Gastrocnemius medialis (tissue), 4 donors: ENCODE results near the gene CASS4. TPM values are rescaled to one million over a fixed set of nuclear protein-coding genes. Genes with fewer than 3 reads are reported as not detected.

Experiments used
- ATAC-seq, 2 donors: fragments of 150-250 bp; one replicate each; pipeline ENCODE4 v1.9.1; 2016
- DNase-seq, 2 donors: peaks; one replicate each; pipeline ENCODE4 v3.0.0-alpha.2; 2019
- H3K27ac ChIP-seq, 4 donors: fragments of 200-600 bp; sonication (generic); 1 replicate in 1 of 4; 2 replicates in 3 of 4; pipeline ENCODE4 v1.5.1; 2016 to 2018; ENCODE audit warnings: mild to moderate bottlenecking in 2 of 4, moderate library complexity in 1 of 4
- H3K27me3 ChIP-seq, 3 donors: fragments of 200-600 bp; sonication (generic) in 2 of 3; 1 replicate in 1 of 3; 2 replicates in 2 of 3; pipeline versions ENCODE4 v1.5.1 to v1.6.0; 2016 to 2019; ENCODE audit warnings: mild to moderate bottlenecking in 1 of 3, moderate library complexity in 1 of 3
- H3K36me3 ChIP-seq, 2 donors: fragments of 200-600 bp; sonication (generic) in 1 of 2; one replicate each; pipeline ENCODE4 v1.5.1; 2017 to 2018
- H3K4me1 ChIP-seq, 2 donors: fragments of 200-600 bp; sonication (generic) in 1 of 2; one replicate each; pipeline ENCODE4 v1.5.1; 2016 to 2017; ENCODE audit warnings: mild to moderate bottlenecking in 2 of 2
- H3K4me3 ChIP-seq, 4 donors: fragments of 200-600 bp; sonication (generic) in 3 of 4; 1 replicate in 1 of 4; 2 replicates in 3 of 4; pipeline ENCODE4 v1.5.1; 2016 to 2019; ENCODE audit warnings: mild to moderate bottlenecking in 2 of 4
- H3K9me3 ChIP-seq, 3 donors: fragments of 200-600 bp; sonication (generic) in 2 of 3; 1 replicate in 1 of 3; 2 replicates in 2 of 3; pipeline ENCODE4 v1.5.1; 2016 to 2019
- CTCF ChIP-seq, 5 experiments: fragments of 450-650 bp in 3 of 5; fragments of 200-600 bp in 2 of 5; sonication (generic) in 2 of 5; IDR thresholded peaks in 4 of 5; conservative IDR thresholded peaks in 1 of 5; 1 replicate in 4 of 5; 2 replicates in 1 of 5; pipeline ENCODE4 v1.5.1; 2016 to 2019; ENCODE audit warnings: antibody characterized with exemption in 5 of 5, mild to moderate bottlenecking in 3 of 5, moderate library complexity in 3 of 5
- POLR2A ChIP-seq, 2 donors: fragments of 450-650 bp; IDR thresholded peaks; one replicate each; pipeline ENCODE4 v1.6.1; 2017; ENCODE audit warnings: antibody characterized with exemption in 2 of 2, mild to moderate bottlenecking in 2 of 2, moderate library complexity in 2 of 2
- in situ Hi-C, 4 donors: fragments of 200-750 bp; cut with MboI; loops; one replicate each; pipeline versions ENCODE4 v1.15.0 to v1.8.0; 2017; ENCODE audit warnings: low sequenced_read_pairs in 4 of 4
- intact Hi-C: fragments of 100-400 bp; cut with DNase I; formaldehyde crosslinking; loops from one replicate; pipeline ENCODE4 v1.15.1; 2023; ENCODE audit warnings: low total_unique reads
- total RNA-seq, 4 donors: library from RNA; depleted of rRNA; stranded (reverse); fragments of >200 nt; gene quantifications; one replicate each; pipeline versions ENCODE4 v1.1.0 to v1.2.3, GENCODE V29; 2016

The CASS4 gene
- total RNA-seq, 4 donors from 2014 or later, result 0.36 to 0.86 (median 0.72) TPM; not detected in 1

- TF ChIP-seq CTCF (IDR thresholded peaks at IDR 0.05 in 4 of 5, conservative IDR thresholded peaks at IDR 0.05 in 1 of 5) (no peak), POLR2A (IDR thresholded peaks at IDR 0.05) (no peak)
- in situ Hi-C loops, result no loop called here
- Histone ChIP-seq H3K27ac (no peak overlapping the region), H3K4me1 (no peaks in the 10 kb centered on the region), H3K4me3 (no peak overlapping the region), H3K9me3 (no peaks in the 10 kb centered on the region), H3K27me3 (no peaks in the 10 kb centered on the region), H3K36me3 (no peaks in the 10 kb centered on the region)
- ATAC-seq (no peak), DNase-seq (no peak)
- intact Hi-C loops, result no loop called here
Observed at GRCh38 chr20:56445540-56445939, 33.5 kb downstream of the CASS4 start.

- Histone ChIP-seq H3K36me3 (no peaks in the 10 kb centered on the region), H3K4me1 (no peaks in the 10 kb centered on the region), H3K27ac (no peak overlapping the region), H3K27me3 (no peaks in the 10 kb centered on the region), H3K4me3 (no peak overlapping the region), H3K9me3 (no peaks in the 10 kb centered on the region)
- ATAC-seq (no peak), DNase-seq (no peak)
- in situ Hi-C loops, result no loop called here
- TF ChIP-seq CTCF (IDR thresholded peaks at IDR 0.05 in 4 of 5, conservative IDR thresholded peaks at IDR 0.05 in 1 of 5) (no peak), POLR2A (IDR thresholded peaks at IDR 0.05) (no peak)
- intact Hi-C loops, result no loop called here
Observed at GRCh38 chr20:56447227-56447626, 35.2 kb downstream of the CASS4 start.

- in situ Hi-C loops (no loop called here), intact Hi-C loops (no loop called here)
- Histone ChIP-seq H3K4me1 (no peaks in the 10 kb centered on the region), H3K9me3 (no peaks in the 10 kb centered on the region), H3K27me3 (no peaks in the 10 kb centered on the region), H3K27ac (no peak overlapping the region), H3K36me3 (no peaks in the 10 kb centered on the region), H3K4me3 (no peak overlapping the region)
- DNase-seq (no peak), ATAC-seq (no peak)
- TF ChIP-seq POLR2A (IDR thresholded peaks at IDR 0.05), result no peak
- TF ChIP-seq CTCF (IDR thresholded peaks at IDR 0.05 in 4 of 5, conservative IDR thresholded peaks at IDR 0.05 in 1 of 5), result no peak
Observed at GRCh38 chr20:56449459-56449858, 37.4 kb downstream of the CASS4 start.

GRCh38 chr20:56451056-56451765, 39.2 kb downstream of the CASS4 start:
- no peaks in the 10 kb centered on the region for H3K27me3 ChIP-seq
- H3K4me3 ChIP-seq, result no peak overlapping the region
- ATAC-seq (no peak), DNase-seq (no peak)
- TF ChIP-seq CTCF (IDR thresholded peaks at IDR 0.05 in 4 of 5, conservative IDR thresholded peaks at IDR 0.05 in 1 of 5) (no peak), POLR2A (IDR thresholded peaks at IDR 0.05) (no peak)
- in situ Hi-C loops, result no loop called here
- no peak overlapping the region for H3K27ac ChIP-seq
- no peaks in the 10 kb centered on the region for H3K9me3 ChIP-seq
- H3K4me1 ChIP-seq, result no peaks in the 10 kb centered on the region
- intact Hi-C loops, result no loop called here
- H3K36me3 ChIP-seq, result no peaks in the 10 kb centered on the region

GRCh38 chr20:56453352-56453751, 41.3 kb downstream of the CASS4 start:
- Histone ChIP-seq H3K36me3 (no peaks in the 10 kb centered on the region), H3K27ac (no peak overlapping the region), H3K9me3 (no peaks in the 10 kb centered on the region), H3K4me3 (no peak overlapping the region), H3K27me3 (no peaks in the 10 kb centered on the region), H3K4me1 (no peaks in the 10 kb centered on the region)
- DNase-seq (no peak), ATAC-seq (no peak)
- TF ChIP-seq CTCF (IDR thresholded peaks at IDR 0.05 in 4 of 5, conservative IDR thresholded peaks at IDR 0.05 in 1 of 5), result no peak
- no peak for TF ChIP-seq POLR2A (IDR thresholded peaks at IDR 0.05)
- intact Hi-C loops (no loop called here), in situ Hi-C loops (no loop called here)
